Right ventricle myocardium superior (tissue), 1 donor: ENCODE results near the gene TNPO3. TPM values are rescaled to one million over a fixed set of nuclear protein-coding genes. Genes with fewer than 3 reads are reported as not detected.

ENCODE experiments used
- ATAC-seq: fragments of 200-7000 bp; cut with Tn5 transposase; one replicate; pipeline ENCODE4 v1.9.1; 2020; ENCODE audit warnings: mild to moderate bottlenecking; ENCODE audit not compliant: poor library complexity
- DNase-seq: peaks from one replicate; pipeline ENCODE4 v3.0.0-alpha.2; 2020
- intact Hi-C: fragments of 100-400 bp; cut with DNase I; formaldehyde crosslinking; loops from one replicate; pipeline ENCODE4 v1.11.2; 2022
- total RNA-seq: library from RNA; stranded (reverse); fragmentation: NEBNext Ultra II Directional; extraction: Animal tissue kit (Norgen Biotek cat#: 25700); gene quantifications from one replicate; pipeline ENCODE4 v1.2.1, GENCODE V29; 2021
- donor health status: DM: no; HTN: yes; CAD: no; lungs with severe emphysema.

The TNPO3 gene
- total RNA-seq, 1 donor from 2014 or later = 32.8 TPM

DNA sequence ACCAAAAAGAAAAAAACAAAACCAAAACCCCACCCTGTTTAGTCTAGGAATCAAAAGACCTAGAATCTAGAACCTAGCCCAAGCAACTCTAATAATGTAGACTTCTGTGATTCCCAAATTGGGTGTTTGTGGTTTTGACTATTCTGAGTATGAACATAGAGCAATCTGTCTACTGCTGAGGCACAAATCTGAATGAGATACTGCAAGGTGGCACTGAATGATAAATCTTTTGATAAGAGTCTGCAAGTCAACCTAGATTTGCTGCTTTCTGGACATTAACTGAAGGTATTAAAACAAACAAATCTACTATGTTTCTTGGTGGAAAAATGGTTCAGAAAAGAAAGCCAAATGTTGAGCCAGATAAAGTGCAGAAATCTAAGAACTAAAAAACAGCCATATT is 66.5 kb downstream of the TNPO3 start:
- ATAC-seq = no peak
- DNase-seq = no peak
- intact Hi-C loops = no loop called here

DNA sequence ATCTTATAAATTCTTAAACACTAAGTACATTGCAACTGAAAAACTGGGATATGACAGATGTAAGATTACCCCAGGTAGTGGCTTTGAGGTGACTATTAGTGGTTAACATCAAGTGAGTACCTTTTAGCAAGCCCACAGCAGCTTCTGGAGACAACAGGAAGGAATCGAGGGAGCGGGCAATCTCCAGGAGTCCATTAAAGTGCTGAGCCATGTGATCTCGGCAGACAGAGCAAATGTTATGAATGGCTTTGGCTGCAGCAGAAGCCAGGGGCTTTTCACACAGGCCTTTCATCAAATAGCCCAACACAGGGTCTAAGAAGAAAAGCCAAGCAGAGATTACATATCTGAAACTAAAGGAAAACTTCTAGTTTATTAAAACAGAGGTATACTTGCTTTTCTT is 68.3 kb downstream of the TNPO3 start:
- DNase-seq = no peak
- intact Hi-C loops = no loop called here
- no peak for ATAC-seq

DNA sequence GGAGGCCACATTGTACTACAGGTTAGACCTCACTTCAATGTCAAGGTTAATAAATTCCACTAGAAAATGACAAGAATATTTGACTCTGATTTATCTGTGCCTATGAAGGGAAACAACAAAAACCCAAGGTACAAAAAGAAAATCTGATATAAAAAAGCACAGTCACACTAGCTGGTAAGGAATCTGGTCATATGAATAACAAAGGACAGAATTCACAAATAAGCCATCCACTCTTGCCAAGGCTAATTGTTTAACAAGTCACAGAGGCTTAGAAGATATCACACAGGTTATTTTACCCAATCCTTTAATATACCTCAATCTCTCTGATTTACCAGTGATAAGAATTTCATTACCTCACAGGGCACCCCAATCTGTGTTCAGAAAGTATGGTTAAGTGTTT is 69.3 kb downstream of the TNPO3 start:
- intact Hi-C loops = no loop called here
- ATAC-seq (no peak), DNase-seq (no peak)

- no peak for ATAC-seq
These were observed 72.8 kb downstream of the TNPO3 start for GRCh38 chr7:128982105-128982504.

DNA sequence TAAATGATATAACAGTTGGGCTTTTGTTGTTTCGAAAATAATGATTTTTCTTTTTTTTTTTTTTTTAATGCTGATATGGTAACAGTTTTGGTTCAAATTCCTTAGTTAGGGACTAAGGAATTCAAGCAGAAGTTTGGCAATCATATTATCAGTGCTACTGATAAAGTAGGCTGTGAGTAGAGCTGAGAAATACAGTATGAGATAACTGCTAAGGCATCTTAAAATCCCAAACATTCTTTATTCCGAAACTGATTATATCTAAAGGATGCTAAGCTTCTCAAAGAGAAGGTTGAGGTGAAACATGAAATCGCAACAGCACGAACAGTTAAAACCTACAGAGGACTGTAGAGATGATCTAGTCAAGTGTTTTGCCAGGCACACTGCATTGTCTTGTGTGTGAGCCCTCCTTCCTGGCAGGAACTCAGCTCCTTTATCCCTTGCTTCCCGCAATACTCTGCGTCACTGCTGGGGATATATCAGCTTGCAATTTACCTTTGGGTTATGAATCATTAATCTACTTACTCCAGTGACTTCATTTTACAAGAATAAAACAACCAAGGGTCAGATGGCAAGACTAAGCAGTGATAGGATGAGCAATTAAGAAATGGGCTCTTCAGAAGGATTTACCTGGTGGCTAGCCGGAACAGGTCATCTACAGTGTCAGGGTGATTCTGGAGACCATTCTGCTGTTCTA is 80.5 kb downstream of the TNPO3 start:
- DNase-seq (no peak), ATAC-seq (no peak)
- intact Hi-C loops = no loop called here

More at GRCh38 chr7:128982105-128982504, 72.8 kb downstream of the TNPO3 start:
- intact Hi-C loops = no loop called here
- no peak for DNase-seq

DNA sequence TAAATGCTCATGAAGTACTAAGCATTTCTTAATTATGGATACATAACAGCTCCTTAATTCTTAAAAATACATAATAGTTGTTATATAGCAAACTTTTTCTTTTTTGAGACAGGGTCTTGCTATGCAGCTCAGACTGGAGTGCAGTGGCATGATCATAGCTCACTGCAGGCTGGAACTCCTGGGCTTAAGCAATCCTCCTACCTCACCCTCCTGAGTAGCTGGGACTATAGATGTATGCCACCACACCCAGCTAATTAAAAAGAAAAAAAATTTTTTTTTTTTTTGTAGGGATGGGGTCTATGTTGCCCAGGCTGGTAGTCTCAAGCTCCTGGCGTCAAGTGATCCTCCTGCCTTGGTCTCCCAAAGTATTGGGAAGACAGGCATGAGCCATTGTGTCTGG is 86.3 kb downstream of the TNPO3 start:
- intact Hi-C loops = no loop called here
- ATAC-seq (no peak), DNase-seq (no peak)

DNA sequence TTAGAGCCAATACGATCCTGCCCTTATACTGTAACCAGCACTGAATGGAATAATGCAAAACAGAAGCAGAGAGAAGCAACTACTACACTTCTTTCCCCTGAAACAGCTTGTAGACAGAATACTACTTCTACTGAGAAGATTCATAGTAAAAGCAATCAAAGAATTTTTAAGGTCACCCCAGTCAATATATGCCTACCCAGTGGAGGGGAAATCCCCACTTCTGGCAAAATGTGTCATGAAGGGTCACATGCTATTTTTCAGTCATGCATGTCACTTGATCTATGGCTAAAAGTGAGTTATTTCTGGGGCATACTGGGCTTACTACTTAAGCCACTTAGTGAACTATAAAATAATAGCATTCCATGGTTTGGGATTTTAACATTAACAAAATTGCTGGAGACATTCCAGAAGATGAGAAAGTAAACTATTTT is 91.6 kb downstream of the TNPO3 start:
- intact Hi-C loops = no loop called here
- no peak for DNase-seq
- no peak for ATAC-seq

DNA sequence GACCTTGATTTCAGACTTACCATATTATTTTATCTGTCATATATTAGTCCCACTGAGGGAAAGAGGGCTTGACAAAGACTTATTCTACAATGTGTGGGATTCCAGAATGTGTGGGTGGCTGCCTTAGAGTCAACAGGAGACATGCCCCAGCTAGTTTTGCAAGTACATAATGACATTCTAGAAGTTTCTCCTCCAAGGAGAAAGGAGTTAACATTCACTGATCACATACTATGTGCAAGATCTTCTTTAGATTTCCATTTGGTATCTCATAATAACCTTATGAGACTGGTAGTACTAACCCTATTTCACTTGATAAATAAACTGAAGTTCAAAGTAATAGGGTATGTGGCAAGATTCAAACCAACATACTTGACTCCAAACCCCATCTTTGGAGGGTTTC is 92.0 kb downstream of the TNPO3 start:
- intact Hi-C loops = no loop called here
- no peak for ATAC-seq
- DNase-seq = no peak

DNA sequence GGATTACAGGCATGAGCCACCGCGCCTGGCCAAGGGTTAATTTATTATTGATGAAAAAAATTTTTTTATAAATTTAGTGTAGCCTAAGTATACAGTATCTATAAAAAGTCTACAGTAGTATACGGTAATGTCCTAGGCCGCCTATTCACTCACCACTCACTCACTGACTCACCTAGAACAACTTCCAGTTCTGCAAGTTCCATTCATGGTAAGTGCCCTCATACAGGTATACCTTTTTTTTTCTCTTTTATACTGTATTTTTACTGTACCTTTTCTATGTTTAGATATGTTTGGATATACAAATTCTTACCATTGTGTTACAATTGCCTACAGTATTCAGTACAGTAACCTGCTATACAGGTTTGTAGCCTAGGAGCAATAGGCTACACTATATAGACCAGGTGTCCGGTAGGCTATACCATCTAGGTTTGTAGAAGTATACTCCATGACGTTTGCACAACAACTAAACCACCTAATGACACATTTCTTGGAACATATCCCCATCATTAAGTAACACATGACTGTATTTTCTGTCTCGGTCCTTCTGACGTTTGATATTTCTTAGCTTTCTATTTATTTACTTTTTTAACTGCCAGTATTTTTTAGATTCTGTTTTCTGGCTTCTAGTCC is 93.8 kb downstream of the TNPO3 start:
- ATAC-seq = no peak
- intact Hi-C loops = no loop called here
- no peak for DNase-seq

DNA sequence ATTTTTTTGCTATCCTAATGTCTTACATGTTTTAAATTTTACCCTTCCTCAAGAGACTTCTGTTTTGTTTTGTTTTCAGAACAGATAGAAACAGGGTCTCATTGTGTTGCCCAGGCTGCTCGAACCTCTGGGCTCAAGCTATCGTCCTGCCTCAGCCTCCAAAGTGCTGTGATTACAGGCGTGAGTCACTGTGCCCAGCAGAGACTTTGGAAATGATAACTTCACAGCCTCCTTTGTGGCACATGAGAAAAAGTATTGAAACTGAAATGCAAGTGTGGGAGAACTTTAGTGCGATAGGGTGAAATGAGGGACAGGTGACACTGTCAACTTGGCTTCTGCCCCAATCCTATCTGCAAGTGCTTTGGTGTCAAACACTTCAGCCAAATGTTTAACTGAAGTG is 95.6 kb downstream of the TNPO3 start:
- DNase-seq (no peak), ATAC-seq (no peak)
- intact Hi-C loops = no loop called here

- DNase-seq = no peak
- ATAC-seq = no peak
- intact Hi-C loops = no loop called here
These were observed 98.9 kb downstream of the TNPO3 start for GRCh38 chr7:128955981-128956380.

DNA sequence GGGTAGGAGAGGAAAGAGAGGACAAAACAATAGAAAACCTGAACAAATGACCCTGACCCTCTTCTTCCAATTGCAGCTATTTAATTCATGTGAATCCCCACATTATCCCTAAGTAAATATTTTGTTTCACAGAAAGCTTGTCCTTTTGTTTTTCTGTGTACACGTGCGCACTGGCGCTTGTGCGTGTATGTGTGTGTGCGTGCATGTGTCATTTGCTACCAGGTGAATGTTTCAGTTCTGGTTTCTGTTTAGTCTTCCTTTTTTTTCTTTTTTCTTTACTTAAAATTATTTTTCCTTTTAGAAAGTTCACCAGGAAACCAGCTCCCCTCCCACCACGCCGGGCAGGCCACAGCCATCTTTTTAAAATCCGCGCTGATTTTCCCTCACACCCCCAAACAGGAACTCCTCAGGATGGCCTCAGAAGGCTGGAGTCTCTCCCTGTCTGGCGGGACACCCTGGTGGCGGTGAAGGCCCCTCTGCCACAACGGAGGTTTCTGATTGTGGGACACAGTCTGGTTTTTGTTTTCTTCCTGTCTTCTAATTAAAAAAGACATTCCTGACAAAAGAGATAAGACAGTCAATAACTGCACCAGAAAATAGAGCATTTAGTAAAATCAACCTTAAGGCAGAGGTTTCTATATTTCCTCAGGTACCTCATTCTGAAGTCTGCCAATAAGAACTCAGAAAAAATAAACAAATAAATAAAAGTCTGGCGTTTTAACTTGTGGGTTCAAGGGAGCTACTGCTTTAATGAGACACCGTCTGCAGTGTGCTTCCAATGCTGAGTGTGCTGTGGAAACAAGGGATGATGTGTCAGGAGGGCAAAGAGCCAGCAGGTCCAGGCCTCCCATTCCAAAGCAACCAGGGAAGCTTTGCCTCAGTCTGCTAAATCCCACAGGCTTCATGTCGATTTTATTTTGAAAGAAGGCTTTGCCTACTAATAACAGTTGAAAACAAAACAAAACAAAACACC is 99.8 kb downstream of the TNPO3 start:
- intact Hi-C loops = no loop called here
- DNase-seq (no peak), ATAC-seq (no peak)

DNA sequence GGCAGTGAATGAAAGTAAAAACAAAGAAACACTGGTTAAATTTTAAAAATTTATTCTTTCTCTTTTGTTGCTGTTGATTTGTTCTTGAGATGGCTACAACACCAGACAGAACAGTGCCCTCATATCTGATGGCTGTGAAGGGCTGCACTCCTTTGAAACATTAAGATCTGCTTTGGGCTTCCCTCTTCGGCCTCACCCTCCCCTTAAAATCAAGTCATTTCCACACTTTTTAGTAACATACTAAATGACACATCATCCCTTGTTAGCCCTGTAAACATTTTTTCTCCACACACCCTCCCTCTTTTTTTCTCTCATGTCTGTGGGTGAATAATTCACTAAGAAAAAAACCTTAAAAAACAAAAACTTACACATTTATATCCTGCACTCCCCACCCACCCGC is 100.8 kb downstream of the TNPO3 start:
- intact Hi-C loops = no loop called here
- no peak for DNase-seq
- ATAC-seq = no peak

GRCh38 chr7:128951296-128951695 is 103.6 kb downstream of the TNPO3 start:
- DNase-seq = no peak
- ATAC-seq = no peak
- intact Hi-C loops = no loop called here

DNA sequence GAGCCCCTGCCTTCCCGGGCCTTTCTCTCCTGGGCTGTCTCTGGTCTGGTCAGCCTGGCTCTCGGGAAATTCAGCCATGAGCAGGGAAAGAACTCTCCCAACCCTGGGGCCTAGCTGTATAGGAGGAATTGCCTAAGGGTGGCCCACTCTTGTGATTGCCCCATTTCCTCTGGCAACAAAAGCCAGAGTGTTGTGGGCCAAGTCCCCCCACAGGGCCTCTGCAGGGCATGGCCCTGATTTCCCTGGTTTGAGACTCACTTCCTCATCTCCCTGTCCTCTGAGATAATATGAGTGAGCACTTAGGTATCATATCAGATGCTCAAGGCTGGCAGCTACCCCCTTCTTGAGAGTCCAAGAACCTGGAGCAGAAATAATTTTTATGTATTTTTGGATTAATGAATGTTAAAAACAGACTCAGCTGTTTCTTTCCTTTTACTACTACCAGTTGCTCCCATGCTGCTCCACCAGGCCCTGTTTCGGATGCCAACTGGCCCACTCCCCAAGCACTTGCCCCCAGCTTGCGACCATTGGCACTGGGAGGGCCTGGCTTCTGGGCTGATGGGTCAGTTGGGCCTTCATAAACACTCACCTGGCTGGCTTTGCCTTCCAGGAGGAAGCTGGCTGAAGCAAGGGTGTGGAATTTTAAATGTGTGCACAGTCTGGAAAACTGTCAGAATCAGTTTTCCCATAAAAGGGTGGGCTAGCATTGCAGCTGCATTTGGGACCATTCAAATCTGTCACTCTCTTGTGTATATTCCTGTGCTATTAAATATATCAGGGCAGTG is 105.7 kb downstream of the TNPO3 start:
- DNase-seq (no peak), ATAC-seq (no peak)
- intact Hi-C loops = no loop called here

DNA sequence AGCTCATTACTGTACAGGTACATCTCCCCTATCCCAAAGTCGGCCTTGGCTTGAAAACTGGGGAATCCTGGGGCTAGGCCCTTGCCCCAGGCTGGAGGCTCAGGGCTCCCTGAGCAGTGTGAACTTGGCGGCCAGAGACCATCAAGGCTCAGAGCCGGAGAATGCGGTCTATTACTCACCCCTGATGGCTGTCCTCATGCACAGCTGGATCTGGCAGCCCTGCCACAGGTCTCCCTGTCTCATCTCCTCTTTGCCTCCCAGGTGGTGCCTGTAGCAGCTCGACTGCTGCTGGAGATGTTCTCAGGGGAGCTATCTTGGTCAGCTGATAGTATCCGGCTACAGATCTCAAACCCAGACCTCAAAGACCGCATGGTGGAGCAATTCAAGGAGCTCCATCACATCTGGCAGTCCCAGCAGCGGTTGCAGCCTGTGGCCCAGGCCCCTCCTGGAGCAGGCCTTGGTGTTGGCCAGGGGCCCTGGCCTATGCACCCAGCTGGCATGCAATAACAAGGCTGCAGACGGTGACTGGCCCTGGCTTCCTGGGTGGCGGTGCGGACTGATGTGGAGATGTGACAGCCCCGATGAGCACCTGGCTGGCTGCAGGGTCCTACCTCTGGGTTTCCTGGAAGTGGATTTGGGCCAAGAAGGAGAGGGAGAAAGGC is 106.5 kb downstream of the TNPO3 start:
- ATAC-seq (no peak), DNase-seq (no peak)
- intact Hi-C loops = no loop called here

GRCh38 chr7:128947854-128948253 is 107.1 kb downstream of the TNPO3 start:
- no peak for ATAC-seq
- DNase-seq = no peak
- intact Hi-C loops = no loop called here
